Heart left ventricle (tissue), 16 donors: ENCODE results near the gene MED12. TPM values are rescaled to one million over a fixed set of nuclear protein-coding genes. Genes with fewer than 3 reads are reported as not detected.

Experiments
- ATAC-seq, 4 donors: fragments of 200-7000 bp; cut with Tn5 transposase; one replicate each; pipeline ENCODE4 v1.9.1; 2020 to 2022; ENCODE audit warnings: moderate library complexity in 4 of 4, mild to moderate bottlenecking in 3 of 4, moderate number of reproducible peaks in 1 of 4
- DNase-seq, 5 donors: peaks; one replicate each; pipeline ENCODE4 v3.0.0-alpha.2; 2020
- H3K27ac ChIP-seq, 12 donors: fragments of 200-600 bp; sonication (generic) in 4 of 12; one replicate each; pipeline versions ENCODE4 v1.5.0 to v1.8.0; 2016 to 2022; ENCODE audit warnings: mild to moderate bottlenecking in 2 of 12
- H3K27me3 ChIP-seq, 9 donors: fragments of 200-600 bp; sonication (generic) in 2 of 9; one replicate each; pipeline versions ENCODE4 v1.5.1 to v1.8.0; 2016 to 2022; ENCODE audit warnings: mild to moderate bottlenecking in 3 of 9
- H3K36me3 ChIP-seq, 9 donors: fragments of 200-600 bp; sonication (generic) in 2 of 9; one replicate each; pipeline versions ENCODE4 v1.5.0 to v1.8.0; 2018 to 2022; ENCODE audit warnings: mild to moderate bottlenecking in 2 of 9
- H3K4me1 ChIP-seq, 12 donors: fragments of 200-600 bp; sonication (generic) in 4 of 12; one replicate each; pipeline versions ENCODE4 v1.5.0 to v1.8.0; 2016 to 2022; ENCODE audit warnings: mild to moderate bottlenecking in 3 of 12
- H3K4me3 ChIP-seq, 12 donors: fragments of 200-600 bp; sonication (generic) in 4 of 12; one replicate each; pipeline versions ENCODE4 v1.5.0 to v1.8.0; 2017 to 2022; ENCODE audit warnings: mild to moderate bottlenecking in 9 of 12, moderate library complexity in 4 of 12
- H3K9me3 ChIP-seq, 12 donors: fragments of 200-600 bp; sonication (generic) in 4 of 12; one replicate each; pipeline versions ENCODE4 v1.5.0 to v1.8.0; 2016 to 2022; ENCODE audit warnings: mild to moderate bottlenecking in 1 of 12
- POLR2A ChIP-seq, 2 donors: fragments of 450-650 bp; IDR thresholded peaks; one replicate each; pipeline ENCODE4 v1.6.1; 2017; ENCODE audit warnings: antibody characterized with exemption in 2 of 2, mild to moderate bottlenecking in 2 of 2, moderate library complexity in 2 of 2
- WGBS, 4 donors: extraction: QIAGEN DNeasy Blood & Tissue Kit in 2 of 4; methylation state at CpG; one replicate each; pipeline versions ENCODE4 v1.1.5 to v1.1.7; 2013 to 2018; 5-methylcytosine and 5-hydroxymethylcytosine counted together
- intact Hi-C, 10 donors: fragments of 100-400 bp; cut with DNase I; formaldehyde crosslinking; loops; one replicate each; pipeline versions ENCODE4 v1.11.1 to v1.14.2; 2022
- polyA plus RNA-seq, 2 donors: library from polyadenylated mRNA; stranded (reverse); fragments of 200-250 nt; gene quantifications; one replicate each; pipeline ENCODE4 v1.2.3, GENCODE V29; 2013
- total RNA-seq, 9 donors: library from RNA; depleted of rRNA in 2 of 9; stranded (reverse); fragments of >200 nt in 2 of 9; fragmentation: NEBNext Ultra II Directional in 3 of 9; extraction: Animal tissue kit (Norgen Biotek cat#: 25700) in 3 of 9; gene quantifications; one replicate each; pipeline versions ENCODE4 v1.1.0 to v1.2.4, GENCODE V29; 2016 to 2023
- TF ChIP-seq, protein P1 (sequence below), 12 donors: fragments of 200-600 bp; sonication (generic) in 4 of 12; IDR thresholded peaks; one replicate each; pipeline versions ENCODE4 v1.5.0 to v1.8.0; 2018 to 2022; ENCODE audit warnings: antibody characterized with exemption in 12 of 12, mild to moderate bottlenecking in 5 of 12
- donor health status: ischemic (EF 13 %, LVEDD 7.1; RV severe dilation, severe dysfunction).
- donor health status: healthy with polysubstance abuse.
- donor health status: DM: no; HTN: yes; CAD: no.
- donor health status: DM: no; HTN: no; CAD: no.
- donor health status: ischemic (EF 25% LVEDD 6.9; RV normal size, moderate dysfunction).
- donor health status: ischemic (EF 25% LVEDD 5.7; RV mildly dilated, moderate dysfunction).
- donor health status: healthy.
- donor health status: DM: yes; HTN: yes; CAD: no.
- donor health status: ischemic (EF 35%, LVEDD 5.7; RV mildly dilated, moderate dysfunction).
- donor health status: nonischemic (EF 11% LVEDD 7.7; RV severe dilation, severe dysfunction).
- donor health status: DM: yes; HTN: yes; CAD: no.
- donor health status: PGD.
- donor health status: ischemic (EF 29% LVEDD 5.4; RV normal size, mild dysfunction).
- donor health status: nonischemic (EF 23%, LVEDD 6.1; RV moderate dilation, normal function).

Gene MED12
- total and polyA plus RNA-seq, 11 donors, result 6.2 to 37.4 (median 25.3) TPM

DNA sequence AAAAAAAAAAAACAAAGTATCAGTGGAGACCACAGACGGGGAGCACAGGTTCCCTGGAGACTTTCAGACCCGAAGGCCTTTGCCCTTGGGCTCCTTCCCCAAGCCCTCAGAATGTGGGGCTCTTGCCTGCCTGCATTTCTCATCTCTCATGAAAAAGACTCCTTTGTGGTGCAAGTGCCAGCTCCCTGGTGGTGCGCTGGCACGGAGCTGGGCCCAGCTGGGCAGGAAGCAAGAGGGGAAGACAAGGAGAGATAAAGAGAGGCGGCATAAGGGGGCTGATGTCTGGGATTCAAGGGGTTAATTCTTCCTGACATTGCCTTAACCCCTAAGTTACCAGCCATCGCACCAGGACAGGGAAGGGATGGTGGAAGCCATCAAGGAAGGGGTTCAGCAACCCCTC is 48.1 kb downstream of the MED12 start:
- Histone ChIP-seq H3K27ac (no peak overlapping the region), H3K27me3 (peaks cover 0 to 12% (median 0%) of the 10 kb centered on the region in 9 donors), H3K4me1 (no peaks in the 10 kb centered on the region), H3K9me3 (no peaks in the 10 kb centered on the region), H3K36me3 (no peaks in the 10 kb centered on the region), H3K4me3 (no peak overlapping the region)
- ATAC-seq, result no peak
- no peak for DNase-seq
- TF ChIP-seq, protein P1, sequence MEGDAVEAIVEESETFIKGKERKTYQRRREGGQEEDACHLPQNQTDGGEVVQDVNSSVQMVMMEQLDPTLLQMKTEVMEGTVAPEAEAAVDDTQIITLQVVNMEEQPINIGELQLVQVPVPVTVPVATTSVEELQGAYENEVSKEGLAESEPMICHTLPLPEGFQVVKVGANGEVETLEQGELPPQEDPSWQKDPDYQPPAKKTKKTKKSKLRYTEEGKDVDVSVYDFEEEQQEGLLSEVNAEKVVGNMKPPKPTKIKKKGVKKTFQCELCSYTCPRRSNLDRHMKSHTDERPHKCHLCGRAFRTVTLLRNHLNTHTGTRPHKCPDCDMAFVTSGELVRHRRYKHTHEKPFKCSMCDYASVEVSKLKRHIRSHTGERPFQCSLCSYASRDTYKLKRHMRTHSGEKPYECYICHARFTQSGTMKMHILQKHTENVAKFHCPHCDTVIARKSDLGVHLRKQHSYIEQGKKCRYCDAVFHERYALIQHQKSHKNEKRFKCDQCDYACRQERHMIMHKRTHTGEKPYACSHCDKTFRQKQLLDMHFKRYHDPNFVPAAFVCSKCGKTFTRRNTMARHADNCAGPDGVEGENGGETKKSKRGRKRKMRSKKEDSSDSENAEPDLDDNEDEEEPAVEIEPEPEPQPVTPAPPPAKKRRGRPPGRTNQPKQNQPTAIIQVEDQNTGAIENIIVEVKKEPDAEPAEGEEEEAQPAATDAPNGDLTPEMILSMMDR (IDR thresholded peaks at IDR 0.05), result no peak
- no peak for TF ChIP-seq POLR2A (IDR thresholded peaks at IDR 0.05)
- intact Hi-C loops, result no loop called here
- WGBS, 4 donors, result 69 to 89% (median 75%) methylated on average over 6 of the region's 6 CpGs

DNA sequence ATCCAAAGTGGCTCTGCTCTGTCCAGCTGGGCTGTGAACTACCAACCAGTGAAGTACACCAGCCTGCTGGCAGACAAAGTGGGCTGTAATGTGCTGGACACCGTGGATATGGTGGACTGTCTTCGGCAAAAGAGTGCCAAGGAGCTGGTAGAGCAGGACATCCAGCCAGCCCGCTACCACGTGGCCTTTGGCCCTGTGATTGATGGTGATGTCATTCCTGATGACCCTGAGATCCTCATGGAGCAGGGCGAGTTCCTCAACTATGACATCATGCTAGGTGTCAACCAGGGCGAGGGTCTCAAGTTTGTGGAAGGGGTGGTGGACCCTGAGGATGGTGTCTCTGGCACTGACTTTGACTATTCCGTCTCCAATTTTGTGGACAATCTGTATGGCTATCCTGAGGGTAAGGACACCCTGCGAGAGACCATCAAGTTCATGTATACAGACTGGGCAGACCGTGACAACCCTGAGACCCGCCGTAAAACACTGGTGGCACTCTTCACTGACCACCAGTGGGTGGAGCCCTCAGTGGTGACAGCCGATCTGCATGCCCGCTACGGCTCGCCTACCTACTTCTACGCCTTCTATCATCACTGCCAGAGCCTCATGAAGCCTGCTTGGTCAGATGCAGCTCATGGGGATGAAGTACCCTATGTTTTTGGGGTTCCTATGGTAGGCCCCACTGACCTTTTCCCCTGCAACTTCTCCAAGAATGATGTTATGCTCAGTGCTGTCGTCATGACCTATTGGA is 48.8 kb downstream of the MED12 start:
- Histone ChIP-seq H3K4me1 (no peaks in the 10 kb centered on the region), H3K36me3 (no peaks in the 10 kb centered on the region), H3K27ac (no peak overlapping the region), H3K9me3 (no peaks in the 10 kb centered on the region), H3K4me3 (no peak overlapping the region), H3K27me3 (peaks cover 0 to 12% (median 0%) of the 10 kb centered on the region in 9 donors)
- intact Hi-C loops, result no loop called here
- DNase-seq (no peak), ATAC-seq (no peak)
- TF ChIP-seq POLR2A (IDR thresholded peaks at IDR 0.05), result no peak
- TF ChIP-seq, protein P1 (IDR thresholded peaks at IDR 0.05), result no peak
- WGBS, 4 donors, result 80 to 94% (median 90%) methylated on average over 12 to 17 of the region's 17 CpGs

DNA sequence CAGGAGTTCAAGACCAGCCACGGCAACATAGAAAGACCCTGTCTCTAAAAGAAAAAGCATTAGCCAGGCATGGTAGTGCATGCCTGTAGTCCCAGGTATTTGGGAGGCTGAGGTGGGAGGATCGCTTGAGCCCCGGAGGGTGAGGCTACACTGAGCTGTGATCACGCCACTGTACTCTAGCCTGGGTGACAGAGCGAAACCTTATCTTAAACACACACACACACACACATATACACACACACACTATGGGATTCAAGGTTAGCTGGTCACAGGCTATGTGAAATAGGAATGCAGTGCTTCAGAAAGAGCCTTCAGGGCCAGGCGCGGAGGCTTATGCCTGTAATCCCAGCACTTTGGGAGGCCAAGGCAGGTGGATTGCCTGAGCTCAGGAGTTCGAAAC is 49.7 kb downstream of the MED12 start:
- WGBS, 4 donors, result 92 to 98% (median 96%) methylated on average over 8 of the region's 8 CpGs
- Histone ChIP-seq H3K27me3 (peaks cover 0 to 11% (median 0%) of the 10 kb centered on the region in 9 donors), H3K4me3 (no peak overlapping the region), H3K27ac (no peak overlapping the region), H3K9me3 (no peaks in the 10 kb centered on the region), H3K4me1 (no peaks in the 10 kb centered on the region), H3K36me3 (no peaks in the 10 kb centered on the region)
- TF ChIP-seq, protein P1 (IDR thresholded peaks at IDR 0.05), result no peak
- no peak for TF ChIP-seq POLR2A (IDR thresholded peaks at IDR 0.05)
- DNase-seq (no peak), ATAC-seq (no peak)
- intact Hi-C loops, result no loop called here

DNA sequence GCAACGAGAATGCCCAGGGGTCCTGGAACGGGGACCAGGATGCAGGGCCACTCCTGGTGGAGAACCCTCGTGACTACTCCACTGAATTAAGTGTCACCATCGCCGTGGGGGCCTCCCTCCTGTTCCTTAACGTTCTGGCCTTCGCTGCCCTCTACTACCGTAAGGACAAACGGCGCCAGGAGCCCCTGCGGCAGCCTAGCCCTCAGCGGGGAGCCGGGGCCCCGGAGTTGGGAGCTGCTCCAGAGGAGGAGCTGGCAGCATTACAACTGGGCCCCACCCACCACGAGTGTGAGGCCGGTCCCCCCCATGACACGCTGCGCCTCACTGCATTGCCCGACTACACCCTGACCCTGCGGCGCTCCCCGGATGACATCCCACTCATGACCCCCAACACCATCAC is 51.2 kb downstream of the MED12 start:
- Histone ChIP-seq H3K4me1 (no peaks in the 10 kb centered on the region), H3K27me3 (peaks cover 0 to 6% (median 0%) of the 10 kb centered on the region in 9 donors), H3K4me3 (no peak overlapping the region), H3K27ac (no peak overlapping the region), H3K36me3 (no peaks in the 10 kb centered on the region), H3K9me3 (no peaks in the 10 kb centered on the region)
- DNase-seq (no peak), ATAC-seq (no peak)
- TF ChIP-seq POLR2A (IDR thresholded peaks at IDR 0.05), result no peak
- TF ChIP-seq, protein P1 (IDR thresholded peaks at IDR 0.05), result no peak
- intact Hi-C loops, result no loop called here
- 88 to 91% (median 90%) methylated on average over 22 of the region's 22 CpGs for WGBS, 4 donors
